K562 (cell line): ENCODE measurements around the gene UBE2L3. TPM values are rescaled to one million over a fixed set of nuclear protein-coding genes. Genes with fewer than 3 reads are reported as not detected.
A peak's percentile ranks its signal among the peaks of the same experiment; 100 is the strongest.

Experiments
- ARHGAP35 ChIP-seq: fragments of 450-650 bp; IDR thresholded peaks from 2 replicates; pipeline ENCODE4 v1.6.1; 2018; ENCODE audit not compliant: partially characterized antibody
- HCFC1 ChIP-seq: IDR thresholded peaks from 2 replicates; pipeline ENCODE4 v1.6.1; 2012; ENCODE audit warnings: low read depth, low read length, improper control_type of control experiment
- KAT2B ChIP-seq: IDR thresholded peaks from one replicate; pipeline ENCODE4 v1.6.1; 2012; ENCODE audit warnings: low read depth, mild to moderate bottlenecking, control low read depth, inconsistent platforms, low read length, moderate library complexity
- MXI1 ChIP-seq: IDR thresholded peaks from 2 replicates; pipeline ENCODE4 v1.6.1; 2011; ENCODE audit warnings: low read depth, mild to moderate bottlenecking, improper control_type of control experiment, low read length
- MYC ChIP-seq, 2 experiments: fragments of 250-450 bp in 1 of 2; sonication (Bioruptor Pico) in 1 of 2; IDR thresholded peaks; 2 replicates each; pipeline versions ENCODE4 v1.5.1 to v1.6.1; 2012 to 2021; ENCODE audit warnings: low read depth in 2 of 2, borderline replicate concordance in 1 of 2, improper control_type of control experiment in 1 of 2, low read length in 1 of 2, mild to moderate bottlenecking in 1 of 2, moderate library complexity in 1 of 2
- RBBP5 ChIP-seq: fragments of 200-600 bp; sonication (generic); IDR thresholded peaks from 2 replicates; pipeline ENCODE4 v1.6.1; 2012; ENCODE audit warnings: borderline replicate concordance, mild to moderate bottlenecking, low read length, control low read depth, inconsistent platforms; ENCODE audit not compliant: insufficient read depth, poor library complexity, severe bottlenecking
- SAP30 ChIP-seq: fragments of 200-600 bp; sonication (generic); IDR thresholded peaks from 2 replicates; pipeline ENCODE4 v1.6.1; 2012; ENCODE audit warnings: borderline replicate concordance, low read depth, mild to moderate bottlenecking, moderate library complexity, low read length, control low read depth, inconsistent platforms; ENCODE audit not compliant: insufficient read depth, poor library complexity, severe bottlenecking
- SETDB1 ChIP-seq: IDR thresholded peaks from one replicate; pipeline ENCODE4 v1.6.1; 2012; ENCODE audit warnings: low read length, control low read depth, inconsistent platforms
- SP1 ChIP-seq: sonication (generic); formaldehyde crosslinking; IDR thresholded peaks from 2 replicates; pipeline ENCODE4 v1.8.1; 2022; ENCODE audit warnings: mild to moderate bottlenecking, missing genetic modification reagents
- TCF7L2 ChIP-seq: fragments of 150-350 bp; IDR thresholded peaks from 2 replicates; pipeline ENCODE4 v1.6.1; 2016; ENCODE audit warnings: low read depth, mild to moderate bottlenecking, low read length, moderate library complexity
- TFAM ChIP-seq: fragments of 250-450 bp; sonication (Bioruptor Pico); conservative IDR thresholded peaks from 2 replicates; pipeline ENCODE4 v1.5.0; 2021; ENCODE audit warnings: mild to moderate bottlenecking, moderate library complexity
- ZC3H11A ChIP-seq: IDR thresholded peaks from 2 replicates; pipeline ENCODE4 v1.6.1; 2012; ENCODE audit warnings: low read depth, low read length, improper control_type of control experiment
- ZNF121 ChIP-seq: sonication (generic); formaldehyde crosslinking; conservative IDR thresholded peaks from 2 replicates; pipeline ENCODE4 v1.8.0; 2022; ENCODE audit warnings: missing genetic modification reagents
- polyA plus RNA-seq, 8 experiments: library from polyadenylated mRNA; depleted of rRNA in 4 of 8; stranded (reverse) in 5 of 8; unstranded in 3 of 8; fragments of >200 nt; fragmentation: Nextera tagmentation in 2 of 8; fragmentation: Illumina TruSeq in 1 of 8; extraction: Ambion mirVana in 2 of 8; extraction: Trizol in 1 of 8; gene quantifications; 2 replicates each; pipeline versions ENCODE4 v1.2.1 to v1.2.3, GENCODE V29; 2011 to 2014; ENCODE audit warnings: inconsistent platforms in 1 of 8, missing spikeins in 1 of 8
- total RNA-seq, 7 experiments: library from RNA; depleted of rRNA in 6 of 7; stranded (reverse); fragments of >200 nt in 6 of 7; fragmentation: Illumina TruSeq in 2 of 7; extraction: Trizol in 2 of 7; gene quantifications; 2 replicates each; pipeline versions ENCODE4 v1.2.1 to v1.2.3, GENCODE V29; 2011 to 2021; ENCODE audit warnings: low replicate concordance in 1 of 7
- TF ChIP-seq, protein P1 (sequence below), 2 experiments: fragments of 150-350 bp in 1 of 2; IDR thresholded peaks; 2 replicates each; pipeline ENCODE4 v1.6.1; 2012 to 2016; ENCODE audit warnings: low read depth in 2 of 2, low read length in 2 of 2, mild to moderate bottlenecking in 1 of 2, moderate library complexity in 1 of 2
- TF ChIP-seq, protein P2 (sequence below): fragments of 150-350 bp; IDR thresholded peaks from 2 replicates; pipeline ENCODE4 v1.6.1; 2014; ENCODE audit warnings: low read depth, mild to moderate bottlenecking, low read length, borderline replicate concordance
- TF ChIP-seq, protein P3 (sequence below): fragments of 450-650 bp; IDR thresholded peaks from 2 replicates; pipeline ENCODE4 v1.6.1; 2016; ENCODE audit warnings: low read depth, mild to moderate bottlenecking, moderate library complexity
- TF ChIP-seq, protein P4 (sequence below): fragments of 450-650 bp; IDR thresholded peaks from 2 replicates; pipeline ENCODE4 v1.6.1; 2016; ENCODE audit warnings: missing biosample characterization, missing genetic modification characterization

UBE2L3 gene
- total and polyA plus RNA-seq, 9 of the 15 experiments (the other 6 are each of a cell fraction or from before 2014, with no cell fraction given) = 215 to 625 (median 285) TPM

DNA sequence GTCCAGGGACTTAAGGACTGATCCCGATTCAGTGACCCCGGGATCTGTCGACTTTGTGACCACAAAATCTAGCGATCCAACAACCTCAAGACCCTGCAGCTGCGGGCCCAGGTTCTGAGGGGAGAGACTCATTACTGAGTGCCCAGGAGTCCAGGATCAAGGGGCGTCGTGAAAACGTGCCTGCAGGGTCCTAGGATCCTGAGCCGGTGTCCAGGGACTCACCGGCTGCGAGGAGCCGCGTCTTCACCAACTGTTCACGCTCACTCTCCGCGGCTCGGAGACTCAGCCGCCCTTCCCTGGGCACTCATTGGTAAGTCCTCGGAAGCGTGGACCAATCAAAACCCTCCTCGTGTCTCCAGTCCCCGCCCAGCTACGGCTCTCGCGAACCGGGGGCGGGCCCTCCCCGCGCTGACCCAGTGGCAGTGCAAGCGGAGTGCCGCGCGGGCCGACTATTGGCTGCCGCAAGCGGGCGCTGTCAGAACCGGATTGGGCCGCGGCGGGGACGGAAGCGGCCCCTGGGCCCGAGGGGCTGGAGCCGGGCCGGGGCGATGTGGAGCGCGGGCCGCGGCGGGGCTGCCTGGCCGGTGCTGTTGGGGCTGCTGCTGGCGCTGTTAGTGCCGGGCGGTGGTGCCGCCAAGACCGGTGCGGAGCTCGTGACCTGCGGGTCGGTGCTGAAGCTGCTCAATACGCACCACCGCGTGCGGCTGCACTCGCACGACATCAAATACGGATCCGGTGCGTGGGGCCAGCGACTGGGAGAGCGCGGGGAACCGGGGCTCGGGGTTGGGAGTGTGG, 74.5 kb downstream of the UBE2L3 start, which contains the start of gene SDF2L1 (continued):
- peak; percentile 95 for TF ChIP-seq MYC (IDR thresholded peaks at IDR 0.05; ENCODE audit: low read depth, low read length)
- no peak for TF ChIP-seq MYC (CRISPR knock-in tag; IDR thresholded peaks at IDR 0.05; ENCODE audit: borderline replicate concordance, low read depth)
- 0 out of 2 replicates have a peak, but pooled peaks have one; percentile 45 for TF ChIP-seq TCF7L2
- peak; percentile 66 for TF ChIP-seq SETDB1
- TF ChIP-seq RBBP5 = peak; percentile 99
- TF ChIP-seq ARHGAP35 = no peak
- TF ChIP-seq HCFC1 = peak; percentile 59; the same call in 1 of the 2 replicates
- TF ChIP-seq, protein P1, sequence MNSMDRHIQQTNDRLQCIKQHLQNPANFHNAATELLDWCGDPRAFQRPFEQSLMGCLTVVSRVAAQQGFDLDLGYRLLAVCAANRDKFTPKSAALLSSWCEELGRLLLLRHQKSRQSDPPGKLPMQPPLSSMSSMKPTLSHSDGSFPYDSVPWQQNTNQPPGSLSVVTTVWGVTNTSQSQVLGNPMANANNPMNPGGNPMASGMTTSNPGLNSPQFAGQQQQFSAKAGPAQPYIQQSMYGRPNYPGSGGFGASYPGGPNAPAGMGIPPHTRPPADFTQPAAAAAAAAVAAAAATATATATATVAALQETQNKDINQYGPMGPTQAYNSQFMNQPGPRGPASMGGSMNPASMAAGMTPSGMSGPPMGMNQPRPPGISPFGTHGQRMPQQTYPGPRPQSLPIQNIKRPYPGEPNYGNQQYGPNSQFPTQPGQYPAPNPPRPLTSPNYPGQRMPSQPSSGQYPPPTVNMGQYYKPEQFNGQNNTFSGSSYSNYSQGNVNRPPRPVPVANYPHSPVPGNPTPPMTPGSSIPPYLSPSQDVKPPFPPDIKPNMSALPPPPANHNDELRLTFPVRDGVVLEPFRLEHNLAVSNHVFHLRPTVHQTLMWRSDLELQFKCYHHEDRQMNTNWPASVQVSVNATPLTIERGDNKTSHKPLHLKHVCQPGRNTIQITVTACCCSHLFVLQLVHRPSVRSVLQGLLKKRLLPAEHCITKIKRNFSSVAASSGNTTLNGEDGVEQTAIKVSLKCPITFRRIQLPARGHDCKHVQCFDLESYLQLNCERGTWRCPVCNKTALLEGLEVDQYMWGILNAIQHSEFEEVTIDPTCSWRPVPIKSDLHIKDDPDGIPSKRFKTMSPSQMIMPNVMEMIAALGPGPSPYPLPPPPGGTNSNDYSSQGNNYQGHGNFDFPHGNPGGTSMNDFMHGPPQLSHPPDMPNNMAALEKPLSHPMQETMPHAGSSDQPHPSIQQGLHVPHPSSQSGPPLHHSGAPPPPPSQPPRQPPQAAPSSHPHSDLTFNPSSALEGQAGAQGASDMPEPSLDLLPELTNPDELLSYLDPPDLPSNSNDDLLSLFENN (IDR thresholded peaks at IDR 0.05; ENCODE audit: low read depth in 2 of 2, low read length in 2 of 2) = peak; percentile 52 to 82; a peak in 3 of 4 replicates
- no peak for TF ChIP-seq TFAM (CRISPR knock-in tag)
- TF ChIP-seq SAP30 = peak; percentile 97
- no peak for TF ChIP-seq SP1 (CRISPR knock-in tag)
- no peak for TF ChIP-seq ZNF121 (CRISPR knock-in tag)
- TF ChIP-seq MXI1 = peak; percentile 85
- peak; percentile 89 for TF ChIP-seq KAT2B
- TF ChIP-seq, protein P2, sequence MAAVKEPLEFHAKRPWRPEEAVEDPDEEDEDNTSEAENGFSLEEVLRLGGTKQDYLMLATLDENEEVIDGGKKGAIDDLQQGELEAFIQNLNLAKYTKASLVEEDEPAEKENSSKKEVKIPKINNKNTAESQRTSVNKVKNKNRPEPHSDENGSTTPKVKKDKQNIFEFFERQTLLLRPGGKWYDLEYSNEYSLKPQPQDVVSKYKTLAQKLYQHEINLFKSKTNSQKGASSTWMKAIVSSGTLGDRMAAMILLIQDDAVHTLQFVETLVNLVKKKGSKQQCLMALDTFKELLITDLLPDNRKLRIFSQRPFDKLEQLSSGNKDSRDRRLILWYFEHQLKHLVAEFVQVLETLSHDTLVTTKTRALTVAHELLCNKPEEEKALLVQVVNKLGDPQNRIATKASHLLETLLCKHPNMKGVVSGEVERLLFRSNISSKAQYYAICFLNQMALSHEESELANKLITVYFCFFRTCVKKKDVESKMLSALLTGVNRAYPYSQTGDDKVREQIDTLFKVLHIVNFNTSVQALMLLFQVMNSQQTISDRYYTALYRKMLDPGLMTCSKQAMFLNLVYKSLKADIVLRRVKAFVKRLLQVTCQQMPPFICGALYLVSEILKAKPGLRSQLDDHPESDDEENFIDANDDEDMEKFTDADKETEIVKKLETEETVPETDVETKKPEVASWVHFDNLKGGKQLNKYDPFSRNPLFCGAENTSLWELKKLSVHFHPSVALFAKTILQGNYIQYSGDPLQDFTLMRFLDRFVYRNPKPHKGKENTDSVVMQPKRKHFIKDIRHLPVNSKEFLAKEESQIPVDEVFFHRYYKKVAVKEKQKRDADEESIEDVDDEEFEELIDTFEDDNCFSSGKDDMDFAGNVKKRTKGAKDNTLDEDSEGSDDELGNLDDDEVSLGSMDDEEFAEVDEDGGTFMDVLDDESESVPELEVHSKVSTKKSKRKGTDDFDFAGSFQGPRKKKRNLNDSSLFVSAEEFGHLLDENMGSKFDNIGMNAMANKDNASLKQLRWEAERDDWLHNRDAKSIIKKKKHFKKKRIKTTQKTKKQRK = peak; percentile 96
- TF ChIP-seq, protein P3, sequence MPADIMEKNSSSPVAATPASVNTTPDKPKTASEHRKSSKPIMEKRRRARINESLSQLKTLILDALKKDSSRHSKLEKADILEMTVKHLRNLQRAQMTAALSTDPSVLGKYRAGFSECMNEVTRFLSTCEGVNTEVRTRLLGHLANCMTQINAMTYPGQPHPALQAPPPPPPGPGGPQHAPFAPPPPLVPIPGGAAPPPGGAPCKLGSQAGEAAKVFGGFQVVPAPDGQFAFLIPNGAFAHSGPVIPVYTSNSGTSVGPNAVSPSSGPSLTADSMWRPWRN = no peak
- TF ChIP-seq, protein P4, sequence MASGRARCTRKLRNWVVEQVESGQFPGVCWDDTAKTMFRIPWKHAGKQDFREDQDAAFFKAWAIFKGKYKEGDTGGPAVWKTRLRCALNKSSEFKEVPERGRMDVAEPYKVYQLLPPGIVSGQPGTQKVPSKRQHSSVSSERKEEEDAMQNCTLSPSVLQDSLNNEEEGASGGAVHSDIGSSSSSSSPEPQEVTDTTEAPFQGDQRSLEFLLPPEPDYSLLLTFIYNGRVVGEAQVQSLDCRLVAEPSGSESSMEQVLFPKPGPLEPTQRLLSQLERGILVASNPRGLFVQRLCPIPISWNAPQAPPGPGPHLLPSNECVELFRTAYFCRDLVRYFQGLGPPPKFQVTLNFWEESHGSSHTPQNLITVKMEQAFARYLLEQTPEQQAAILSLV (tag) = no peak
- TF ChIP-seq ZC3H11A = peak; percentile 48; the same call in 1 of the 2 replicates
